Right lobe of liver (tissue), 6 donors: ENCODE data around the gene FSHR. TPM values are rescaled to one million over a fixed set of nuclear protein-coding genes. Genes with fewer than 3 reads are reported as not detected.
A peak's percentile ranks its signal among the peaks of the same experiment; 100 is the strongest.

ENCODE experiments used
- ATAC-seq, 4 donors: fragments of 200-7000 bp; cut with Tn5 transposase; one replicate each; pipeline ENCODE4 v1.9.1; 2020; ENCODE audit warnings: mild to moderate bottlenecking in 4 of 4, moderate library complexity in 4 of 4
- DNase-seq, 3 donors: peaks; one replicate each; pipeline ENCODE4 v3.0.0-alpha.2; 2020
- H3K27ac ChIP-seq, 3 donors: fragments of 200-600 bp; one replicate each; pipeline ENCODE4 v1.8.0; 2022
- H3K27me3 ChIP-seq, 2 donors: fragments of 200-600 bp; one replicate each; pipeline ENCODE4 v1.8.0; 2022
- H3K36me3 ChIP-seq, 4 donors: fragments of 200-600 bp; sonication (generic) in 1 of 4; one replicate each; pipeline versions ENCODE4 v1.5.1 to v1.8.0; 2017 to 2022; ENCODE audit warnings: control low read depth in 1 of 4
- H3K4me1 ChIP-seq, 4 donors: fragments of 200-600 bp; sonication (generic) in 1 of 4; one replicate each; pipeline versions ENCODE4 v1.5.1 to v1.8.0; 2017 to 2022; ENCODE audit warnings: control low read depth in 1 of 4
- H3K4me3 ChIP-seq, 3 donors: fragments of 200-600 bp; one replicate each; pipeline ENCODE4 v1.8.0; 2022
- H3K9me3 ChIP-seq, 4 donors: fragments of 200-600 bp; sonication (generic) in 1 of 4; one replicate each; pipeline versions ENCODE4 v1.5.1 to v1.8.0; 2017 to 2022; ENCODE audit warnings: control low read depth in 1 of 4
- POLR2A ChIP-seq: fragments of 450-650 bp; IDR thresholded peaks from one replicate; pipeline ENCODE4 v1.6.1; 2017; ENCODE audit warnings: antibody characterized with exemption, mild to moderate bottlenecking
- WGBS: methylation state at CpG from one replicate; pipeline ENCODE4 v1.1.6; 2018; ENCODE audit warnings: low coverage, low lambda C conversion rate; ENCODE audit not compliant: insufficient coverage; ENCODE audit errors: missing lambda C conversion rate; 5-methylcytosine and 5-hydroxymethylcytosine counted together
- intact Hi-C, 2 donors: fragments of 100-400 bp; cut with DNase I; formaldehyde crosslinking; loops; one replicate each; pipeline versions ENCODE4 v1.11.2 to v1.14.1; 2022
- total RNA-seq, 6 experiments: library from RNA; depleted of rRNA in 2 of 6; stranded (reverse); fragments of >200 nt in 2 of 6; fragmentation: NEBNext Ultra II Directional in 3 of 6; extraction: Animal tissue kit (Norgen Biotek cat#: 25700) in 3 of 6; gene quantifications; one replicate each; pipeline versions ENCODE4 v1.1.0 to v1.2.4, GENCODE V29; 2016 to 2023
- TF ChIP-seq, protein P1 (sequence below), 4 donors: fragments of 200-600 bp in 3 of 4; fragments of 450-650 bp in 1 of 4; IDR thresholded peaks; one replicate each; pipeline versions ENCODE4 v1.5.1 to v1.8.0; 2016 to 2022; ENCODE audit warnings: antibody characterized with exemption in 4 of 4, mild to moderate bottlenecking in 2 of 4
- donor health status: DM: no; HTN: yes; CAD: no.
- donor health status: DM: no; HTN: no; CAD: no.
- donor health status: DM: no; HTN: no; CAD: no.
- donor health status: DM: no; HTN: yes; CAD: no.
- donor health status: DM: no; HTN: yes; CAD: no.

The FSHR gene
- total RNA-seq, 6 experiments from 2014 or later, result 0.06 TPM; not detected in 5

DNA sequence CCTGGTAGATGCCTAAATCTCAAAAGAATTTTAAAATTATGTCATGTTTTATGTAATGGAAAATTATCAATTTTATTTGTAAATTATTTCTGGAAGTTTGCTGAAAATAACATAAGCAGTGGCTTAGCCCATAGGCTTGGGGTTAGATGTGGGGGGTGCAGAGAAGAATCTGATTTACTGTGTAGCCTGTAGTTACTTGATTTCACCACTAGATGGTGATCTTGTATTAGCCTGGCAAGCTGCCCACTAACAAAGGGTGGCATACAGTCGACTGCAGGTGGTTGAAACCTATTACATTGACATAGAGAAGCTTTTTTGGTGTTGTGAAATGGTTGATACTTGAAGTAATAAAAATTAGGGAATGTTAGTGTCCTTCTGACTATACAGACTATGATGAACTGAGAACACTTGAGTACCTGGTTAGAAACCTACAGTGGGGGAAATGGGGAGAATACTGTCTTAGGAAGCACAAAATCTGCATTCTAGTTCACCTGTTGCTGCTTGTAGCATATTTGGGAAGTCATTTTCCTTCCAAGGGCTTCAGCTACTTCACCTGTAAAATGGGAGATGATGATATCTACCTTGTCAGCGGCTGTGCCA is 207.8 kb downstream of the FSHR start:
- ATAC-seq, result peak; percentile 93 to 97 (median 96)
- Histone ChIP-seq H3K4me1 (peaks cover 0 to 15% (median 6%) of the 10 kb centered on the region in 4 donors), H3K27me3 (no peaks in the 10 kb centered on the region), H3K4me3 (no peak overlapping the region), H3K36me3 (no peaks in the 10 kb centered on the region), H3K27ac (no peak overlapping the region), H3K9me3 (no peaks in the 10 kb centered on the region)
- WGBS, result 43% methylated on average over 2 of the region's 2 CpGs
- peak in 1 of 3 donors; percentile 62 for DNase-seq
- intact Hi-C loops, result no loop called here
- TF ChIP-seq, protein P1, sequence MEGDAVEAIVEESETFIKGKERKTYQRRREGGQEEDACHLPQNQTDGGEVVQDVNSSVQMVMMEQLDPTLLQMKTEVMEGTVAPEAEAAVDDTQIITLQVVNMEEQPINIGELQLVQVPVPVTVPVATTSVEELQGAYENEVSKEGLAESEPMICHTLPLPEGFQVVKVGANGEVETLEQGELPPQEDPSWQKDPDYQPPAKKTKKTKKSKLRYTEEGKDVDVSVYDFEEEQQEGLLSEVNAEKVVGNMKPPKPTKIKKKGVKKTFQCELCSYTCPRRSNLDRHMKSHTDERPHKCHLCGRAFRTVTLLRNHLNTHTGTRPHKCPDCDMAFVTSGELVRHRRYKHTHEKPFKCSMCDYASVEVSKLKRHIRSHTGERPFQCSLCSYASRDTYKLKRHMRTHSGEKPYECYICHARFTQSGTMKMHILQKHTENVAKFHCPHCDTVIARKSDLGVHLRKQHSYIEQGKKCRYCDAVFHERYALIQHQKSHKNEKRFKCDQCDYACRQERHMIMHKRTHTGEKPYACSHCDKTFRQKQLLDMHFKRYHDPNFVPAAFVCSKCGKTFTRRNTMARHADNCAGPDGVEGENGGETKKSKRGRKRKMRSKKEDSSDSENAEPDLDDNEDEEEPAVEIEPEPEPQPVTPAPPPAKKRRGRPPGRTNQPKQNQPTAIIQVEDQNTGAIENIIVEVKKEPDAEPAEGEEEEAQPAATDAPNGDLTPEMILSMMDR (IDR thresholded peaks at IDR 0.05), result peak; percentile 91 to 99 (median 92)
- TF ChIP-seq POLR2A, result no peak

DNA sequence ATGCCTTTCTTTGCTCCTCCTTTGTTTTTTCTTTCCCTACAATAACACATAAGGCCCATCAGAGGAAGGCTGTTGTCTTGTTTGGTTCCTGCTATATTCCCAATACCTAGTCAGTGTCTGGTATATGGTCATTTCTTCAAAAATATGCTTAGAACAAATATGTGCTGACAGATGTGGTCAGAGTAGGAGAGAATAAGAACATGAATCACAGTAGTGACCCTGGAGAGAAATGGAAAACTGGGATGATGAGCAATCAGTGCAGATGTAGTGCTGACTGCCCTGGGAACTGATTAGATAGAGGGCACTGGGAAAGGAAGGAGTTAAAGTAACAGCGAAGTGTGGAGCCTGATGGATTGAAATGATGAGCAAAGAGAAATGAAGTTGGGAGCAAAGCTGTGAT is 209.4 kb downstream of the FSHR start:
- intact Hi-C loops, result no loop called here
- DNase-seq (no peak), ATAC-seq (no peak)
- 6% methylated on average over 1 of the region's 1 CpG for WGBS
- no peaks in the 10 kb centered on the region for H3K27me3 ChIP-seq
- H3K4me1 ChIP-seq, result peaks cover 0 to 15% (median 6%) of the 10 kb centered on the region in 4 donors
- no peak overlapping the region for H3K27ac ChIP-seq
- no peaks in the 10 kb centered on the region for H3K36me3 ChIP-seq
- H3K4me3 ChIP-seq, result no peak overlapping the region
- H3K9me3 ChIP-seq, result no peaks in the 10 kb centered on the region
- TF ChIP-seq, protein P1 (IDR thresholded peaks at IDR 0.05), result no peak
- no peak for TF ChIP-seq POLR2A

DNA sequence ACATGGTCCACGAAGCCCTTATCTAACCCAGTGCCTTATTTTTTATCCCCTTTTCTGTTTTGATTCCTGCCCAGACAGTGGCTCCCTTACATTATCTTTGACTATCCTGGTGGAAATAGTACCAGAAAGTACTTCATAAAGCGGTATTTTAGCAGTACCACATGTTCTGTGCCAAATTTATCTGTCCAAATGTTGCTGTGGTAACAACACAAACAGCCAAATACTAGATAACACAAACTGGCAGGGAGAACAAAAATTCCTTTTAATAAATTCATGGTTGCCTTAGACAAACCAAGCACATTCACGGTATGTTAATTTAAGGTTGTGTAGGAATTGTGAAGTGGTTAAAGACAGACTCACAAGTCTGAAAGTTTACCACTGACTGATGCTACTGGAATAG is 210.9 kb downstream of the FSHR start:
- Histone ChIP-seq H3K27ac (no peak overlapping the region), H3K27me3 (no peaks in the 10 kb centered on the region), H3K4me3 (no peak overlapping the region), H3K4me1 (peaks cover 0 to 8% (median 2%) of the 10 kb centered on the region in 4 donors), H3K9me3 (no peaks in the 10 kb centered on the region), H3K36me3 (no peaks in the 10 kb centered on the region)
- no peak for TF ChIP-seq POLR2A
- TF ChIP-seq, protein P1 (IDR thresholded peaks at IDR 0.05), result no peak
- DNase-seq, result no peak
- ATAC-seq, result no peak
- intact Hi-C loops, result no loop called here
- 22% methylated on average over 3 of the region's 3 CpGs for WGBS

DNA sequence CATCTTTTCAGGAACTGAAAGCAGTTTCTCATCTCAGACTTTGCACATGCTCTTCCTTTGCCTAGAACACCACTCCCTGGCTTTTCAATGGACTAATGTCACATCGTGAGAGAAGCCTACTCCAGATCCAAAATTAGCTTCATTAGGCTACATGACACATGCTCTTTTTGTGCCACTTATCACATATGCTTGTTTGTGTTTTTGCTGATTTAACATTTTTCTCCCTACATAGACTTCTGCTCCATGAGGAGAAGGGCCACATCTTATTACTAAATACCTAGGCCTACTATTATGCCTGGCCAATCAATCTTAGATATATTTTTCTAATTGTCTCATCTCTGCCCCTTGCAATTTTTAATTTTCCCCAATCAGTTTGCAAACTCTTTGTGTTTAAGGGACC is 212.4 kb downstream of the FSHR start:
- no peak for TF ChIP-seq POLR2A
- TF ChIP-seq, protein P1 (IDR thresholded peaks at IDR 0.05), result no peak
- H3K9me3 ChIP-seq, result no peaks in the 10 kb centered on the region
- DNase-seq, result no peak
- no peak overlapping the region for H3K27ac ChIP-seq
- H3K27me3 ChIP-seq, result no peaks in the 10 kb centered on the region
- no peak overlapping the region for H3K4me3 ChIP-seq
- H3K36me3 ChIP-seq, result no peaks in the 10 kb centered on the region
- H3K4me1 ChIP-seq, result no peaks in the 10 kb centered on the region
- no peak for ATAC-seq
- intact Hi-C loops, result no loop called here
- WGBS, result 44% methylated on average over 1 of the region's 1 CpG
